Measurements from ENCODE around the gene PRKAG2.

DNA sequence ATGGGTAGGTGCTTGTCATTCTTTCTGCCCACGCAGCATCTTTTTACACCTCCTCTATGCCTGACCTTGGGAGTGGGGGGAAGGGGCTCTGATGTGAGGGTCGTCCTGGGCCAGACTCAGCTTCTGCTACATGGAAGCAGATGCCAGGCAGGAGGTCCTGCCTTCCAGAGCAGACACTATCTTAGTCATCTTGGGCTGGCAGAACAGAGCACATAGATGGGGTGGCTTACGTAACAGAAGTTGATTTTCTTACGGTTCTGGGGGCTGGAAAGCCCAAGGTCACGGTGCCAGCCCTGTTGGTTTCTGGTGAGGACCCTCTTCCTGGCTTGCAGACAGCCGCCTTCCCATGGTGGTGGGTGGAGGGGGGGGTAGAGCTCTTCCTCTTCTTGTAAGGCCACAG lies 159.0 kb downstream of the PRKAG2 start:
- TF ChIP-seq, protein P1, sequence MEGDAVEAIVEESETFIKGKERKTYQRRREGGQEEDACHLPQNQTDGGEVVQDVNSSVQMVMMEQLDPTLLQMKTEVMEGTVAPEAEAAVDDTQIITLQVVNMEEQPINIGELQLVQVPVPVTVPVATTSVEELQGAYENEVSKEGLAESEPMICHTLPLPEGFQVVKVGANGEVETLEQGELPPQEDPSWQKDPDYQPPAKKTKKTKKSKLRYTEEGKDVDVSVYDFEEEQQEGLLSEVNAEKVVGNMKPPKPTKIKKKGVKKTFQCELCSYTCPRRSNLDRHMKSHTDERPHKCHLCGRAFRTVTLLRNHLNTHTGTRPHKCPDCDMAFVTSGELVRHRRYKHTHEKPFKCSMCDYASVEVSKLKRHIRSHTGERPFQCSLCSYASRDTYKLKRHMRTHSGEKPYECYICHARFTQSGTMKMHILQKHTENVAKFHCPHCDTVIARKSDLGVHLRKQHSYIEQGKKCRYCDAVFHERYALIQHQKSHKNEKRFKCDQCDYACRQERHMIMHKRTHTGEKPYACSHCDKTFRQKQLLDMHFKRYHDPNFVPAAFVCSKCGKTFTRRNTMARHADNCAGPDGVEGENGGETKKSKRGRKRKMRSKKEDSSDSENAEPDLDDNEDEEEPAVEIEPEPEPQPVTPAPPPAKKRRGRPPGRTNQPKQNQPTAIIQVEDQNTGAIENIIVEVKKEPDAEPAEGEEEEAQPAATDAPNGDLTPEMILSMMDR (IDR thresholded peaks at IDR 0.05): no peak
- TF ChIP-seq POLR2A (IDR thresholded peaks at IDR 0.05): no peak

Data from thyroid gland (tissue), 4 donors.